Body of pancreas (tissue), 4 donors: ENCODE data around the gene TOX4.

Experiments used
- CTCF ChIP-seq, 7 experiments: fragments of 450-650 bp in 4 of 7; fragments of 200-600 bp in 3 of 7; sonication (generic) in 3 of 7; IDR thresholded peaks; one replicate each; pipeline ENCODE4 v1.5.1; 2016 to 2019; ENCODE audit warnings: antibody characterized with exemption in 7 of 7
- POLR2A ChIP-seq, 3 donors: fragments of 450-650 bp; IDR thresholded peaks; one replicate each; pipeline ENCODE4 v1.6.1; 2016; ENCODE audit warnings: antibody characterized with exemption in 3 of 3, mild to moderate bottlenecking in 2 of 3

GRCh38 chr14:21505012-21505553 is 28.1 kb downstream of the TOX4 start:
- TF ChIP-seq CTCF (IDR thresholded peaks at IDR 0.05) (no peak), POLR2A (IDR thresholded peaks at IDR 0.05) (no peak)
